Measurements from ENCODE around the gene SIPA1L3. TPM values are rescaled to one million over a fixed set of nuclear protein-coding genes. Genes with fewer than 3 reads are reported as not detected.
"Not testable (repeated sequence)": the region's sequence is repeated elsewhere in the genome, so short reads cannot be mapped to it uniquely, and the experiment has no call there.

SIPA1L3 gene
- total RNA-seq, 1 experiment from 2014 or later = 4.4 TPM

DNA sequence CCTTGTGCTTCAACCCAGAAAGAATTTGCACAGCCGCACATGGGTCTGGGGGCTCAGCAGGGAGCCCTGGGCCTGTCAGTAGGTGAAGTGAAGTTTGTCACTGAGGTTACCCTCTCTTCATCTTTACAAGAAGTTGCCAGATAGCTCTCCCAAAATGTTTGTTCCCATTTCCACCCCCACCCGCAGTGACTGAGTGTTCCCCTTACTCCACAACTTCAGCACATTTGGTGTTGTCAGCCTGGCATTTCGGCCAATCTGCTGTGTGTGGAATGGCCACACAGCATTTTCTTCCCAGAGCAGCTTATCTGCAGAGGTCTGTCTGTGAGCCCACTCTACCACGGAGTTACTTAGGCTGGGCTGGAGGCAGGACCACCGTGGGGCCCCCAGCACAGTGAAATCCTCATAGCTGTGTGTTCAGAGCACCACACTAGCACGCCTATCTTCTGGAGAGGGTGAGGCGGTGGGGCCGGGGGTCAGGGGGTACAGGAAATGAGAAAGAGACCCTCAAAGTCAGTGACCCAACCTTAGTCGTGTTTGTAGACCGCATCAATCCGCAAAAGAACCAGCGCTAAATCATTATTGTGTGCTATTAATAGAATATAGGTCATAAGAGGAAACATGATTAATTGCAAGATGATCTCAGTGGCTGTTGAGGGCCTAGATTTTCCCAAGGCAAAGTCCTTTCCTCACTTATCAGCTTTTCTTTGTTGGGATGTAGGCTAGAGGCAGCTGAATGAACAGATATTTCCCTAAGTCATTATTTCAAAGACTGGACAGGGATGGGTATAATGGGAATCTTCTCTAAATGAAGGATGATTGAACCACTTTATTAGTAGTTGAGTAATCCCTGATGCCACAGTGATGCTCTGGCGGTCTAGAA, 116.0 kb downstream of the SIPA1L3 start:
- no peak for DNase-seq (ENCODE audit: low read depth, low spot score)
- in situ Hi-C loops (cut with HindIII; ENCODE audit: low pct_unique_long_range_greater_than_20kb, low sequenced_read_pairs) = no loop called here

DNA sequence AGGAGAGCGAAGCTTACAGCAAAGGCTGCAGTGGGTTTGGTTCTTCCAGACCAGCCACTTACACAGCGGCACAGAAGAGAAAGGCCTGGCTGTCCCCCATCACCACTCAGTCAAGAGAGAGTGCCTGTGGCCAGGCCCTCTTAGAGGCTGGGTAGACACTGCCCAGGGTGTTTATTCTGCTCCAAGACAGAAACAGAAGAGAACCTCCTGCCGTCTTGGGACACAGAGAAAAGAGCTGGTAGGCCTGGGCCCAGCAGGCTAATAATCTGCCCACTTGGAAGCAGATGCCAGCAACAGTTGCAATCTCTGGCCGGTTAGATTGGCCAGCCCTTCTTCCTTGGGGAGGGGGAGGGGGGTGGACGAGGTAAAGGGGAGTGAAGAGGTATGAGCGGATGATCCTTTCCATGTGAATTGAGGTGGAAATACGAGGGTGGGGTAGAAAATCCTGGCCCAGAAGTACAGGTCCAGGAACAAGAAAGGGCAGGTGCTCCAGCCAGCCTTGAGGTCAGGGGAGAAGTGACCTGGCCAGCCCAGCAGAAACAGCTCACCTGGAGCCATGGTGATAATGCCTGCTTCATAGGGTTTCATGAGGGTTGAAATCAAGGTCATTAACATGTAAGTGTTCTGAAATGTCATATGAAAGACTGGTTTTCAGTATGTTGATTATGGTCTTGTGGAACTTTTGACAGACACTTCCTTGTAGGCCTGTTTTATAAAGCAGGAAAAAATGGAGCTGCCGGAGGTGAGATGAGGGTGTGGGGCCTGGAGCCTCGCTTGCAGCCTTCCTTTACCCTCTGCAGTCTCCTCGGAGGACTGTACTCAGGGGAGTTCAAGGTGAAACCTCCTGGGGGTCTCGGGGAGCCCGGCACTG, 116.9 kb downstream of the SIPA1L3 start:
- in situ Hi-C loops (cut with HindIII; ENCODE audit: low pct_unique_long_range_greater_than_20kb, low sequenced_read_pairs) = no loop called here
- no peak for DNase-seq (ENCODE audit: low read depth, low spot score)

DNA sequence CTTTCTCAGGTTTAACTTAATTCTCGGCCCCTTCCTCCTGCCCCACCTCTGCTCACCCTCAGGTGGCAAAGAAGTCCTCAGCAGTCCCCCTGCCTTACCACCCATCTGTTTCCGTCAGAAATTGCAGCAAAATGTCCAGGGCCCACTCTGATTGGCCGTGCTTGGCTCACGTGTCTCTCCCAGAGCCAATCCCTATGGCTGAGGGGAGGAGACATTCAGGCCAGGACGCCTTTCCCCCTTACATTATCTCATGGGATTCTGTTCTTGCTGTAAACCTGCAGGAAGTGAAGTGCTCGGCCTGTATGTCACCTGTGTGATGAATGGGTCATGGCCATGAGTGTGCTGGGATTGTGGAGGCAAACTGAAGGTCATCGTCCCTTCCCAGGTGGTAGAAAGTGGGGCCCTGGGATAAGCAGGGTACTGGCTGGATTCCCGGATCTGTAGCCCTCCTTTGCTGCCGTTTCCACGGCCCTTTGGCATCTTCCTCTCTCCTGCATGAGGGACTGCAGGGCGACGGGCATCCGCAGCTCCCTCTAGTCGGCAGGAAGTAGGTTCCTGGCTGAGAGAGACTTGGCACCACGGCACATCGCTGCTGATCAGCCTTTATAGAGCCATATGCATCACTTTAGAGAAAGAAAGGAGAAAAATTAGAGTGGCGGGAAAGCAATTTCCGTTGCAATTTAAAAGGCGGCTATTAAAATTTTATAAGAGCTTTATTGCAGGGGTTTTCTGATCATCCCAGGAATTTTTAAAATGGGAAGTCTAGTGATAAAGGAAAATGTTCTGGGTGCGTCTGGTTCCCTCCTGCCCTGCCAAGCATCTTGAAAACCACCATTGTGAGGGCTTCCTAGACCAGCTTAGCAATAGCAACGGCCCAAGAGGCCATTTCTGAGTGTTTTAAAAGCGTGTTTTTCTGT, 118.2 kb downstream of the SIPA1L3 start:
- DNase-seq (ENCODE audit: low read depth, low spot score) = no peak
- in situ Hi-C loops (cut with HindIII; ENCODE audit: low pct_unique_long_range_greater_than_20kb, low sequenced_read_pairs) = no loop called here

DNA sequence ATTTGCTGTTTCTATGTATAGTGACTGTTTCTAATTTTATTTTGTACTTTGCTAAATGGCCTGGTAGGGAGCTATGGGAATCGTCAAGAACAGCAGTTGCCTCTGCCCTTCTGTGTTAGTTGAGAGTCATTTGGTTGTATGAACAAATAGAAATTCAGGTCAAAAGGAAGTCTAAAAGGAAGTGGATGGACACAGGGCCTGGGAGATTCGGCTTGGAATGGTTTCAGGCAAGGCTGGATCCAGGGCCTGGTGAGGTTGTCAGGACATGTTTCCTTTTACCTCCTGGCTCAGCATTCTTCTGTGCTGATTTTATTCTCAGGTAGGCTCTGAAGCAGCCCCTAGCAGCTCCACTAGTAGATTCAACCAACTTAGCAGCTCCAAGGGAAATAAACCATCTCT, 118.9 kb downstream of the SIPA1L3 start:
- in situ Hi-C loops (cut with HindIII; ENCODE audit: low pct_unique_long_range_greater_than_20kb, low sequenced_read_pairs) = no loop called here
- no peak for DNase-seq (ENCODE audit: low read depth, low spot score)

DNA sequence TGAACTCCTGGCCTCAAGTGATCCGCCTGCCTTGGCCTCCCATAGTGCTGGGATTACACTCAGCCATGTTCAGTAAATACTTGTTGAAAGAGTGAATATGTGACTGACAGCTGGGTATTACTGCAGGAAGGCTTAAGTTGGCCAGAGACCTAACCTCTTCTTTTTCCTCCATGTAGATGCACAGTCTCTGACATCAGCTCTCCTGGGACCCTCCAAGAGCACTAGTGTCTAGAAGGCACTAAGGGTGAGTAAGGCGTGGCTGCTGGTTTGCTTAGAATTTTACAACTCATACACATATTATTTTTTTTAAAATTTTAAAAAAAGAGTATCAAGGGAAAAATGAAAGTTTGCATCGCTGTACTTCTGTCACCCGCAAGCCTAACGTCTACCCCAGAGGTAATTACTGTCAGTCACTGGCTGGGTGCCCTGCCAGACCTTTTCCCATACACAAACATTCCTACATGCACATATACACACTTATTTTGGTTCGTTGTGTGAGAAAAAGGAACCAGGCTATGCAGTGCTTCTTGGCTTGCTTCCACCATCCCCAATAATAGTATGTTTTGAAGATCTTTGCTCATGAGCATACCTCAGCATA, 122.0 kb downstream of the SIPA1L3 start:
- in situ Hi-C loops (cut with HindIII; ENCODE audit: low pct_unique_long_range_greater_than_20kb, low sequenced_read_pairs) = no loop called here
- no peak for DNase-seq (ENCODE audit: low read depth, low spot score)

DNA sequence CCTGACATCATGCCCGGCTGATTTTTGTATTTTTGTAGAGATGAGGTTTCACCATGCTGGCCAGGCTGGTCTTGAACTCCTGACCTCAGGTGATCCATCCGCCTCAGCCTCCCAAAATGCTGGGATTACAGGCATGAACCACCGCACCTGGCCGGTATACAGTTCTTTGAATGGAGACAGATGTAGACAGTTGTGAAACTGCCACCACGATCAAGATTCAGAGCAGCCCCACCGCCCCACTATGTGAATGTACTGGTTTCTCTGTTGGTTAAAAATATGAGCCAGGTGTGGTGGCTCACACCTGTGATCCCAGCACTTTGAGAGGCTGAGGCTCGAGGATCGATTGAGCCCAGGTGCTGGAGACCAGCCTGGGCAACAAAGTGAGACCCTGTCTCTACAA, 123.0 kb downstream of the SIPA1L3 start:
- DNase-seq (ENCODE audit: low read depth, low spot score); in situ Hi-C loops (cut with HindIII; ENCODE audit: low pct_unique_long_range_greater_than_20kb, low sequenced_read_pairs): not testable (repeated sequence)

DNA sequence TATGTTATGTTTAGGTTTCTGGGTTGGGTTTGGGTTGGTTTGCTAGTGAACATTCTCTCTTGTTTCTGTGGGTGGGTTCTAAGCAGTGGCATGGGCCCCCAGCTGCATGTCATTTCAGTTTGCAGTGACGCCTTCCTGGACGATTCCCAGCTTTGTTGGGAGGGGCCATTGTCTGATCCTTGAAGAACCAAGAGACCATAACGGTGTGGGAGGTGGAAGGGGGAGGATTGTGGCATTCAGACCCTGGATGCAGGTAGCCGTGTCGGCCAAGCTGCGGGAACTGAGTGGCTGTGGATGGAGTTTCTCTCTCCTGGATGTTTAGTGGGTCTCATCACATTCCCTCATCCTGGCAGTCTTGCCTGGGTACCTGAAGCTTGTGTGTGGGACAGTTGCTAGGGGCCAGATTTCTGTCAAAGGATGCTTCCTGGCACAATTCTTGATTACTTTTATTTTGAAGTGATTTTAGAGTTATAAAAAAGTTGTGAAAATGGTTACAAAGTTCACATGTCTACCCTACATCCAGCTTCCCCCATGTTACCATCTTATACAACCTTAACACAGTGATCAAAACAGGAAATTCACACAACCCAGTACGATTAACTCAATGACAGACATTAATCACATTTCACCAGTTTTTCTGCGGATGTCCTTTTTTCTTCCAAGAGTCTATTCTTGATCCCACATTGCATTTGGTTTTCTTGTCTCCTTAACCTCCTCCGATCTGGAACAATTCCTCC, 123.8 kb downstream of the SIPA1L3 start:
- DNase-seq (ENCODE audit: low read depth, low spot score) = no peak
- in situ Hi-C loops (cut with HindIII; ENCODE audit: low pct_unique_long_range_greater_than_20kb, low sequenced_read_pairs) = no loop called here

DNA sequence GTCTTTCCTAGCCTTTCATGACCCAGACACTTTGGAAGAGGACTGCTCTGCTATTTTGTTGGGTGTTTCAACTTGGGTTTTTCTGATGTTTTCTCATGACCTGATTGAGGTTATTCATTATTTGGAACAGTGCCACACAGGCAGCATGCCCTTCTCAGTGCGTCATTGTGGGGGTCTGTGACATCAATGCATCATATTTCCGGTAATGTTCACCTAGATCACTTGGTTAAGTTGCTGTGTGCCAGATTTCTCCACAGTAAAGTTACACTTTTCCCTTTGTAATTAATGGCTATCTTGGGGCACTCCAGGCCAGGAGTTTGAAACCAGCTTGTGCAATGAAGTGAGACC, 124.4 kb downstream of the SIPA1L3 start:
- in situ Hi-C loops (cut with HindIII; ENCODE audit: low pct_unique_long_range_greater_than_20kb, low sequenced_read_pairs) = no loop called here
- DNase-seq (ENCODE audit: low read depth, low spot score) = peak; percentile 49

DNA sequence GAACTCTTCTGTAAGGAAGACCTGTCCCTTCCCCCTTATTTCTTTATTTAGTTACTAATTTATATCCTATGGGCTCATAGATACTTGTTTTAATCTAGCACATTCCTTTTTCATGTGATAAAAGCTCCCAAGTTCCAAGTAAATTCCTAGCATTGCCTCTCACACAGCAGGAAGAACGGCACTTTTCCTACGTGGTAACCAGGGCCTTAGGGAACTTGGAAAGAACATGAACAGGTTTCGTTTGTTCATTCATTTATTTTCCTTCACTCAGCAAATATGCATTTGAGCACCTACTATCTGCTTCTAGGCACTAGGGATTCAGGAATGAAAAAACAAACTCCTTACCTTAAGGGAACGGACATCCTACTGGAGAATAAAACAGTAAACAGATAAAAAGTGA, 125.1 kb downstream of the SIPA1L3 start:
- in situ Hi-C loops (cut with HindIII; ENCODE audit: low pct_unique_long_range_greater_than_20kb, low sequenced_read_pairs) = no loop called here
- peak; percentile 13 for DNase-seq (ENCODE audit: low read depth, low spot score)

DNA sequence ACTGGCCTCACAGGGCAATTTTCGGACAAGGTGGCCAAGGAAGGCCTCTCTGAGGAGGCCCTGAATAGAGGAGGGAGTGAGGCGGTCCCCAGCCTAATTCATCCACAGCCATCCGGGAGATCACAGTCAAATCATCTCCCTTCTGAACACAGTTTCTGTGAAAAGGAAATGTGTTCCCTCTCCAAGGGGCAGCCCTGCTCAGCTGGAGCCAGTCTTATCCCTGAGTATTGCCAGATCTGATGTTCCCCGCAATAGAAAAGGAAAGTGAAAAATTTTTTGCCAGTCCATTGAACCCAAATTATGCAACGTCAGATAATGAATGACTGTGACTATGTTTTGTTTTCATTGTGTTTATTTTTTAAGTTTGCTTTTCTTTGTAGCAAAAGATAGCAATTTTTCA, 125.9 kb downstream of the SIPA1L3 start:
- in situ Hi-C loops (cut with HindIII; ENCODE audit: low pct_unique_long_range_greater_than_20kb, low sequenced_read_pairs) = no loop called here
- DNase-seq (ENCODE audit: low read depth, low spot score) = no peak

DNA sequence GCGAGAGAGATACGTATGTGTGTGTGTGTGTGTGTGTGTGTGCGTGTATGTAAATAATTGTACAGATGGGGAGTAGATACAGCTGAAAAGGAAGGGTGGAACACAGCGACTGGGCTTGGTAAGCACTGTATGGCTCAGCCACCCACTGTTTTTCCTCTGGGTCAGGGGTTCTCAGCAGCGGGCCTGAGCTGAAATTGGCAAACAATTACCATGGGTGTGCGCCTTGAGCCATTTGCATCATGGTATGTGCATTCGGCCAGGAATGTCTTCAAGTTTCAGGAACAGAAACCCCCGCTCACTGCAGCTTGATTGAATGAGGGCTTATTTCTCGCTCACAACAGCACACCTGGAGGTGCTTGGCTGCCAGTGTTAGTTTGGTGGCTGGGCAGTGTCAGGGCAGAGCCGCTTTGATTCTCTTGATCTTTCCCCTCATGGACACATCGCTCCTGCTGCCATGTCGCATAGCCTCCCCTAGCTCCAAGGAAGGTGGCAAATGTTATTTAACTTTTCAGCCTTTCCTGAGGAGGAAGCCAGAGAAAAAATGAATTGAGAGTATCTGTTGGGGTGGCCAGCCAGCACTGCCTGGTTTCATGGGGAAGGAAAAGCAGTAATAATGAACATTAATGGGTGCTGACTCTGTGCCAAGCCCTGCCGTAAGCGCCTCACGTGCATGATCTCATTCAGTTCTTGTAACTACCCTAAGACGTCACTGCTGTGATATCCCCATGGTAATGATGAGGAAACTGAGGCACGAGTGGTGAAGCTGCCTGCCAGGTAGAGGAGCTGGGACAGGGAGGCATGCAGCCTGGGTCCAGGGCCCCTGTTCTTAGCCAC, 126.9 kb downstream of the SIPA1L3 start:
- in situ Hi-C loops (cut with HindIII; ENCODE audit: low pct_unique_long_range_greater_than_20kb, low sequenced_read_pairs) = no loop called here
- no peak for DNase-seq (ENCODE audit: low read depth, low spot score)

DNA sequence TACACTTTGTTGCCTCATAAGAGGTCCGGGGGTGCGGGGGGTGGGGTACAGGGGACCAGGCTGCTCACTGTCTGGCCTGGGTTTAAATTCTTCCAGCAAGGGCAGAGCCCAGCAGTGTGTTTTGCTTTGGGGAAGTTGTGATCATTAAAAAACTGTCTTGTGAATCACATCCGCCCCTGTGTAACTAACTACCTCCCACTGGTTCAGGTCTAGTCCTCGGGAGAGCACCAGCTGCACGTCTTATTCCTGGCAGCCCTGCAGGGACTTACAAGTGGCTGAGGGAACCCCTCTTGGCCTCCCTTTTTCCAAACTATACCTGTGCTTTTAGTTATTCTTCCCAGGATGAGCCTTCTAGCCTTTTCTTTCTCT, 127.5 kb downstream of the SIPA1L3 start:
- in situ Hi-C loops (cut with HindIII; ENCODE audit: low pct_unique_long_range_greater_than_20kb, low sequenced_read_pairs) = no loop called here
- no peak for DNase-seq (ENCODE audit: low read depth, low spot score)

DNA sequence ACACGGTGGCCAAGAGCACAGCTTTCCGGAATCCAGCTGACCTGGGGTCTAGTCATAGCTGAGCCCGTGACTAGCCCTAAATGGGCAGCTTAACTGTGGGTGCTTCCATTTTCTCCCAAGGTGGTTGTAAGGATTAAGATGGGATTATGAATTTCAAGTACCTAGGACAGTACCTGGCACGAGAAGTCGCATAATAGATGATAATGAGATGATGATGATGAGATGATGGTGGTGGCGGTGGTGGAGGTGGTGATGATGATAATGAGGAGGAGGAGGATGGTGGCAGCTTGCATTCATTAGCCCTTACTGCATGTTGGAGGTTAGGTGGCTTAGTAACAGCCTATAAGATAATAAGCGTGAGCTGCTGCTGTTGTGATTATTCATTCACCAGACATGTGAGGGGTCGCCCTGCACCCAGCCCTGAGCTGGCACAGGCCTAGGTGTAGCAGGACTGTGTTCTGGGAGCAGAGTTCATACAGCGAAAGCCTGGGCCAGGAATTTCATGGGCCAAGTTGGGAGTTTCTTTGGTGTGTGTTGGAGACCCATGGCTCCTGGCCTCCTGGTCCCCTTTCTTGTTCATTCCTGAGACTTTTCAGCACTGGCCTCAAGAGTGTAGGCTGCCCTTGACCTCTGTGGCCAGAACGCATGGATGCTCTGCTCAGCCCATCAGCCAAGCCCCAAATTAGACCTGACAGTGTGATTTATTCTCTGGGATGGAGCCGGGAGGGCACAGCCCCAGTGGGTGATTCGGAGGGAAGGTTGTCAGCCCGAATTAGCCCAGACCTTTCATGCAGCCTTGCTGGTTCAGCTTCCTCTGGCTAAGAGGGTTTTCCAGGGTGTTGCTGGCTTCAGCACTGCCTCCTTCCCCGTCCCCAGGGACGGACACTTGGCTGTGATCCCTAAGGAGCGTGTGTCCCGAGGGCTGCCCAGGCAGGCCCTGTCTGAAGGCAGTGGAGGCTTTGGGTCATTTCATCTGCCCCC, 128.8 kb downstream of the SIPA1L3 start:
- DNase-seq (ENCODE audit: low read depth, low spot score) = no peak
- in situ Hi-C loops (cut with HindIII; ENCODE audit: low pct_unique_long_range_greater_than_20kb, low sequenced_read_pairs) = no loop called here

DNA sequence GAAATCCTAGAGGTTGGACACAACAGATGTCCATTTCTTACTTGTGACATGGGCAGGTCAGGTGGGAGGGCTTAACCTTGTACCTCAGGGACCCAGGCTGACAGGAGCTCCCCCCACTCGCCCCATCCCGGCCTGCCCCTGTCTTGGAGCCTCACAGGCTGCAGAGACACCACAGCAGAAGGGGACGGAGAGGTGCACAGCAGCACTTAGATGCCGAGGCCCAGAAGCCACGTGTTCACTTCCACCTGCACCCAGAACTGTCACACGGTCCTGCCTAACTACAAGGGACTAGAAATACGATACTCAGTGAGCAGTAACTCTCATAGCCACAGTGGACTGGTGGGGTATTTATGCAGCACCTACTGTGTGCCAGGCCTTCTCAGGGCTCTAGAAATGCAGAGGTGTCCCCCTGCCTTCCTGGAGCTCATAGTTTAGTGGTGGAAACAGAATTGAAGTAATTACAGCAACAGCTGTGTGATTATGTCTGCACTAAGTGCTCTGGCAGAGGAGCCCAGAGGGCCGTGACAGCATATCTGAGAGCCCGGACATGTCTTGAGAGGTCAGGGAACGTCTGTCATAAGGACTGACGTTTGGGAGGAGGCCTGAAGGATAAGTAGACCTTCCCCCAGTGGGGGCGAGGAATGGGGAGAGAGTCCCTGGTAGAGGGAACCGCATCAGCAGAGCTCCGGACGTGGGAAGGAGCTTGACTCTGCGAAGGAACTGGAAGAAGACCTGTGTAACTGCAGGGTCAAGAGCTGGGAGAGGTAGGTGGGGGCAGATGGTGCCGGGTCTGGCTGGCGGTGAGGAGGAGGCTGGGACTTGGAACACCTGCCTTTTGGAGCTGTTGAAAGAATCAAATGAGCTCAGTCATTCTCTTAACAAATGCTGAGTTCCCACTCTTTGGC, 130.0 kb downstream of the SIPA1L3 start:
- no peak for DNase-seq (ENCODE audit: low read depth, low spot score)
- in situ Hi-C loops (cut with HindIII; ENCODE audit: low pct_unique_long_range_greater_than_20kb, low sequenced_read_pairs) = no loop called here
